GM18508 (cell line): ENCODE data around the gene FOXF1.

Experiments
- ATAC-seq: cut with Tn5 transposase; IDR thresholded peaks from one replicate; pipeline ENCODE4 v1.9.1; 2021; ENCODE audit warnings: moderate number of reproducible peaks; ENCODE audit not compliant: insufficient read depth, unreplicated experiment

Gene FOXF1

GRCh38 chr16:86554599-86554916 is 44.2 kb downstream of the FOXF1 start:
- no peak for ATAC-seq

GRCh38 chr16:86554917-86555703 is 44.8 kb downstream of the FOXF1 start, which contains the start of gene MTHFSD:
TSS of gene MTHFSD (minus strand) at chr16:86555235. CDS start at chr16:86555184, 51 bp downstream.
- ATAC-seq, result no peak

GRCh38 chr16:86555704-86556075 is 45.4 kb downstream of the FOXF1 start:
- no peak for ATAC-seq

GRCh38 chr16:86556576-86556975 is 46.2 kb downstream of the FOXF1 start:
- ATAC-seq, result no peak

GRCh38 chr16:86557587-86557986 is 47.3 kb downstream of the FOXF1 start:
- ATAC-seq, result no peak

GRCh38 chr16:86558355-86559193 is 48.2 kb downstream of the FOXF1 start:
- no peak for ATAC-seq

- ATAC-seq, result no peak
These were observed 49.5 kb downstream of the FOXF1 start for GRCh38 chr16:86559802-86560305.

- no peak for ATAC-seq
These were observed 52.0 kb downstream of the FOXF1 start for GRCh38 chr16:86562356-86562755.

GRCh38 chr16:86563469-86564345 is 53.4 kb downstream of the FOXF1 start:
- no peak for ATAC-seq
